ENCODE measurements around the gene PTH2R. TPM values are rescaled to one million over a fixed set of nuclear protein-coding genes. Genes with fewer than 3 reads are reported as not detected.
"Not testable (repeated sequence)": the region's sequence is repeated elsewhere in the genome, so short reads cannot be mapped to it uniquely, and the experiment has no call there.

Gene PTH2R
- total and polyA plus RNA-seq, 9 of the 15 experiments (the other 6 are each of a cell fraction or from before 2014, with no cell fraction given), result 2.7 to 8.8 (median 4.2) TPM

DNA sequence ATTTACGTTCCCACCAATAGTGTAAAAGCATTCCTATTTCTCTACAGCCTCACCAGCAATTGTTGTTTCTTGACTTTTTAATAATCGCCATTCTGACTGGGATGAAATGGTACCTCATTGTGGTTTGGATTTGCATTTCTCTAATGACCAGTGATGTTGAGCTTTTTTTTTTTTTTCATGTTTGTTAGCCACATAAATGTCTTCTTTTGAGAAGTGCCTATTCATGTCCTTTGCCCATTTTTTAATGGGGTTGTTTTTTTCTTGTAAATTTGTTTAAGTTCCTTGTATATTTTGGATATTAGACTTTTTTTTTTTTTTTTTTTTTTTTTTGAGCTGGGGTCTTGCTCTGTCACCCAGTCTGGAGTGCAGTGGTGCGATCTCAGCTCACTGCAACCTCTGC, 98.8 kb downstream of the PTH2R start:
- ATAC-seq; H3K36me3 ChIP-seq (ENCODE audit: control insufficient read depth, insufficient read depth, low read length); intact Hi-C loops (cut with micrococcal nuclease); H4K20me1 ChIP-seq (replicated peaks; ENCODE audit: control insufficient read depth, insufficient read depth, low read length); H3K9me1 ChIP-seq (ENCODE audit: control insufficient read depth, insufficient read depth, low read length); H3K27ac ChIP-seq (ENCODE audit: extremely low read depth, low read depth, low read length); BruUV-seq (replicated peaks); FAIRE-seq; H3K4me3 ChIP-seq; H2AFZ ChIP-seq (ENCODE audit: low read depth, low read length); in situ Hi-C loops (cut with MboI); H3K79me2 ChIP-seq (ENCODE audit: control insufficient read depth, insufficient read depth, low read length); H3K4me2 ChIP-seq (ENCODE audit: insufficient read depth, low read length); DNase-seq (ENCODE audit: extremely low read depth in 1 of 4, low spot score in 3 of 4); POLR2A ChIA-PET; H3K9ac ChIP-seq (ENCODE audit: insufficient read depth in 1 of 2, low read depth in 2 of 2, low read length in 2 of 2); H3K27me3 ChIP-seq (ENCODE audit: control insufficient read depth in 2 of 2, insufficient read depth in 2 of 2, low read length in 2 of 2); CTCF ChIA-PET (ENCODE audit: low intra/inter-chr PET ratio); H3K9me3 ChIP-seq (replicated peaks; ENCODE audit: control insufficient read depth, insufficient read depth, low read depth, low read length): not testable (repeated sequence)
- peaks cover 0 to 11% of the 10 kb centered on the region in 2 experiments; a peak in 2 of 5 replicates for H3K4me1 ChIP-seq (replicated peaks in 1 of 2; ENCODE audit: control insufficient read depth in 2 of 2, insufficient read depth in 2 of 2, low read length in 2 of 2)
- TF ChIP-seq, protein P1, sequence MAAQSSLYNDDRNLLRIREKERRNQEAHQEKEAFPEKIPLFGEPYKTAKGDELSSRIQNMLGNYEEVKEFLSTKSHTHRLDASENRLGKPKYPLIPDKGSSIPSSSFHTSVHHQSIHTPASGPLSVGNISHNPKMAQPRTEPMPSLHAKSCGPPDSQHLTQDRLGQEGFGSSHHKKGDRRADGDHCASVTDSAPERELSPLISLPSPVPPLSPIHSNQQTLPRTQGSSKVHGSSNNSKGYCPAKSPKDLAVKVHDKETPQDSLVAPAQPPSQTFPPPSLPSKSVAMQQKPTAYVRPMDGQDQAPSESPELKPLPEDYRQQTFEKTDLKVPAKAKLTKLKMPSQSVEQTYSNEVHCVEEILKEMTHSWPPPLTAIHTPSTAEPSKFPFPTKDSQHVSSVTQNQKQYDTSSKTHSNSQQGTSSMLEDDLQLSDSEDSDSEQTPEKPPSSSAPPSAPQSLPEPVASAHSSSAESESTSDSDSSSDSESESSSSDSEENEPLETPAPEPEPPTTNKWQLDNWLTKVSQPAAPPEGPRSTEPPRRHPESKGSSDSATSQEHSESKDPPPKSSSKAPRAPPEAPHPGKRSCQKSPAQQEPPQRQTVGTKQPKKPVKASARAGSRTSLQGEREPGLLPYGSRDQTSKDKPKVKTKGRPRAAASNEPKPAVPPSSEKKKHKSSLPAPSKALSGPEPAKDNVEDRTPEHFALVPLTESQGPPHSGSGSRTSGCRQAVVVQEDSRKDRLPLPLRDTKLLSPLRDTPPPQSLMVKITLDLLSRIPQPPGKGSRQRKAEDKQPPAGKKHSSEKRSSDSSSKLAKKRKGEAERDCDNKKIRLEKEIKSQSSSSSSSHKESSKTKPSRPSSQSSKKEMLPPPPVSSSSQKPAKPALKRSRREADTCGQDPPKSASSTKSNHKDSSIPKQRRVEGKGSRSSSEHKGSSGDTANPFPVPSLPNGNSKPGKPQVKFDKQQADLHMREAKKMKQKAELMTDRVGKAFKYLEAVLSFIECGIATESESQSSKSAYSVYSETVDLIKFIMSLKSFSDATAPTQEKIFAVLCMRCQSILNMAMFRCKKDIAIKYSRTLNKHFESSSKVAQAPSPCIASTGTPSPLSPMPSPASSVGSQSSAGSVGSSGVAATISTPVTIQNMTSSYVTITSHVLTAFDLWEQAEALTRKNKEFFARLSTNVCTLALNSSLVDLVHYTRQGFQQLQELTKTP (IDR thresholded peaks at IDR 0.05; ENCODE audit: low read depth in 1 of 2, partially characterized antibody in 2 of 2), result peak in 1 of 2 experiments; percentile 91
- WGBS (ENCODE audit: insufficient coverage, low coverage, missing lambda C conversion rate), result 78% methylated on average over 2 of the region's 3 CpGs

DNA sequence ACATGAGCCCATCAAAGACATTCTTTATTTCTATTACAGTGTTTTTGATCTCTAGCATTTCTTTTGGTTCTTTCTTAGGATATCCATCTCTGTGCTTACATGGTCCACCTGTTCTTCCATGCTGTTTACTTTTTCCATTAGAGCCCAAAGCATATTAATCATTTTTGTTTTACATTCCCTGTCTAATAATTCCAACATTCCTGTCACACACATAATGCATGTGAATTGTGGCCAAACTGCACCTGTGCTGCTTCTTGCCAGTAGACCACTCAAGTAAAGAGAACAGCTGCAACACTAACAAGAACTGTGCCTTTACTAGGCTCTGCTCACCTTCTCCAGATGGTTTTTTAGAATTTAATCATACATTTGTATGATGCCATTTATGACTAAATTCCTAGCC, 103.0 kb downstream of the PTH2R start:
- in situ Hi-C loops (cut with MboI) (no loop called here), intact Hi-C loops (cut with micrococcal nuclease) (no loop called here)
- H3K79me2 ChIP-seq (ENCODE audit: control insufficient read depth, insufficient read depth, low read length), result no peaks in the 10 kb centered on the region
- no peak overlapping the region for H2AFZ ChIP-seq (ENCODE audit: low read depth, low read length)
- no peak overlapping the region for H3K27ac ChIP-seq (ENCODE audit: extremely low read depth, low read depth, low read length)
- FAIRE-seq, result no peak
- H3K4me3 ChIP-seq, result no peak overlapping the region
- H3K4me1 ChIP-seq (replicated peaks in 1 of 2; ENCODE audit: control insufficient read depth in 2 of 2, insufficient read depth in 2 of 2, low read length in 2 of 2), result no peaks in the 10 kb centered on the region
- ChIA-PET CTCF (ENCODE audit: low intra/inter-chr PET ratio) (no interaction called here), POLR2A (no interaction called here)
- BruUV-seq (replicated peaks), result no TSS peak
- H3K4me2 ChIP-seq (ENCODE audit: insufficient read depth, low read length), result no peak overlapping the region
- ATAC-seq, result no peak
- no peak overlapping the region for H3K9ac ChIP-seq (ENCODE audit: insufficient read depth in 1 of 2, low read depth in 2 of 2, low read length in 2 of 2)
- H3K9me1 ChIP-seq (ENCODE audit: control insufficient read depth, insufficient read depth, low read length), result no peaks in the 10 kb centered on the region
- H3K27me3 ChIP-seq (ENCODE audit: control insufficient read depth in 2 of 2, insufficient read depth in 2 of 2, low read length in 2 of 2), result no peaks in the 10 kb centered on the region
- H3K36me3 ChIP-seq (ENCODE audit: control insufficient read depth, insufficient read depth, low read length), result no peaks in the 10 kb centered on the region
- no peaks in the 10 kb centered on the region for H4K20me1 ChIP-seq (replicated peaks; ENCODE audit: control insufficient read depth, insufficient read depth, low read length)
- H3K9me3 ChIP-seq (replicated peaks; ENCODE audit: control insufficient read depth, insufficient read depth, low read depth, low read length), result no peaks in the 10 kb centered on the region; the same call in 1 of the 2 replicates
- no peak for DNase-seq (ENCODE audit: extremely low read depth in 1 of 4, low spot score in 3 of 4)
- TF ChIP-seq, protein P2, sequence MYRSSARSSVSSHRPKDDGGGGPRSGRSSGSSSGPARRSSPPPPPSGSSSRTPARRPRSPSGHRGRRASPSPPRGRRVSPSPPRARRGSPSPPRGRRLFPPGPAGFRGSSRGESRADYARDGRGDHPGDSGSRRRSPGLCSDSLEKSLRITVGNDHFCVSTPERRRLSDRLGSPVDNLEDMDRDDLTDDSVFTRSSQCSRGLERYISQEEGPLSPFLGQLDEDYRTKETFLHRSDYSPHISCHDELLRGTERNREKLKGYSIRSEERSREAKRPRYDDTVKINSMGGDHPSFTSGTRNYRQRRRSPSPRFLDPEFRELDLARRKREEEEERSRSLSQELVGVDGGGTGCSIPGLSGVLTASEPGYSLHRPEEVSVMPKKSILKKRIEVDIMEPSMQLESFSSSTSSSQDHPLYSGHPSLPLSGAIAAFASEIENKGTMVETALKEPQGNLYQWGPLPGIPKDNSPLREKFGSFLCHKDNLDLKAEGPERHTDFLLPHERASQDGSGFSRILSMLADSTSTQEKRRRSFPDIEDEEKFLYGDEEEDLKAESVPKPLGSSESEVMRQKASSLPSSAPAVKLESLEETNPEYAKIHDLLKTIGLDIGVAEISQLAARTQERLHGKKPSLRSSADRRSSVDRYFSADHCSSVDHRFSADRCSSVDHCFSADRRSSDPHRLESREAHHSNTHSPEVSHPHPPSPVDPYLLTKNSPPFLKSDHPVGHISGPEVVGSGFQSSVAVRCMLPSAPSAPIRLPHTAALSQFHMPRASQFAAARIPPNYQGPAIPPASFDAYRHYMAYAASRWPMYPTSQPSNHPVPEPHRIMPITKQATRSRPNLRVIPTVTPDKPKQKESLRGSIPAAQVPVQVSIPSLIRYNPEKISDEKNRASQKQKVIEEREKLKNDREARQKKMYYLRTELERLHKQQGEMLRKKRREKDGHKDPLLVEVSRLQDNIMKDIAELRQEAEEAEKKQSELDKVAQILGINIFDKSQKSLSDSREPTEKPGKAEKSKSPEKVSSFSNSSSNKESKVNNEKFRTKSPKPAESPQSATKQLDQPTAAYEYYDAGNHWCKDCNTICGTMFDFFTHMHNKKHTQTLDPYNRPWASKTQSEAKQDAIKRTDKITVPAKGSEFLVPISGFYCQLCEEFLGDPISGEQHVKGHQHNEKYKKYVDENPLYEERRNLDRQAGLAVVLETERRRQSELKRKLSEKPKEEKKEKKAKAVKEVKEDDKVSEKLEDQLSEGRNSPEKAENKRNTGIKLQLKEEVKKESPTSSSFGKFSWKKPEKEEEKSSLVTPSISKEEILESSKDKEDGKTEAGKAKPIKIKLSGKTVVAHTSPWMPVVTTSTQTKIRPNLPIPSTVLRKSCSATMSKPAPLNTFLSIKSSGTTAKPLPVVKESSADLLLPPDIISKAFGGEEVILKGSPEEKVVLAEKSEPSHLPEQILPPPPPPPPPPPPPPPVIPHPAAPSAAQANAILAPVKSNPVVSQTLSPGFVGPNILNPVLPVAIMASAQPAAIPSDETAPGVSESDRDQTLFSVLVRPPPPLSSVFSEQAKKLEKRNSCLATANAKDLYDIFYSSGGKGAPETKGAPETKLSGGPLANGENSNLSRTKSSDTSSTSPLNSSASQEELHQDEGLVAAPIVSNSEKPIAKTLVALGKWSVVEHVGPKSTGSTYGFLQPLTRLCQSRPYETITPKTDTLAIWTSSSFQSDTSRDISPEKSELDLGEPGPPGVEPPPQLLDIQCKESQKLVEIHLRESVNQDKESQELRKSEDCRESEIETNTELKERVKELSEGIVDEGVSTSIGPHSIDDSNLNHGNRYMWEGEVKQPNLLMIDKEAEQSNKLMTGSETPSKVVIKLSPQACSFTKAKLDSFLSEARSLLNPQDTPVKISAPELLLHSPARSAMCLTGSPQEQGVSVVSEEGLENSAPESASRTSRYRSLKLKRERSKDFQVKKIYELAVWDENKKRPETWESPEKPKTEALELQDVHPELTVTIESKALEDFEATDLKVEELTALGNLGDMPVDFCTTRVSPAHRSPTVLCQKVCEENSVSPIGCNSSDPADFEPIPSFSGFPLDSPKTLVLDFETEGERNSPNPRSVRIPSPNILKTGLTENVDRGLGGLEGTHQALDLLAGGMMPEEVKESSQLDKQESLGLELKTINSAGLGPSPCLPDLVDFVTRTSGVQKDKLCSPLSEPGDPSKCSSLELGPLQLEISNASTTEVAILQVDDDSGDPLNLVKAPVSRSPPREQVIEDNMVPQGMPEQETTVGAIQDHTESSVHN (IDR thresholded peaks at IDR 0.05; ENCODE audit: borderline replicate concordance in 1 of 2, low read depth in 1 of 2), result no peak
- TF ChIP-seq CHD2 (IDR thresholded peaks at IDR 0.05; ENCODE audit: low read depth, low read length), result no peak
